Stimulated activated CD8-positive, alpha-beta memory T cell treated with anti-CD3 and anti-CD28 coated beads, Interleukin-15, amount 100 ng/mL, for 48 hours (primary cell): ENCODE measurements around the gene IL1RL2.

Experiments
- DNase-seq, 2 donors: peaks; one replicate each; pipeline ENCODE4 v3.0.0-alpha.2; 2020; ENCODE audit warnings: low read depth in 2 of 2

The IL1RL2 gene

GRCh38 chr2:102186791-102187495 lies at the start of gene IL1RL2:
Gene IL1RL2, plus strand, starts transcription at chr2:102187023. Its CDS starts 845 bp downstream, at chr2:102187868.
- no peak for DNase-seq

- peak in 1 of 2 donors; percentile 32 for DNase-seq
Observed at GRCh38 chr2:102137138-102137537, 49.7 kb upstream of the IL1RL2 start.

- no peak for DNase-seq
Observed at GRCh38 chr2:102138331-102138730, 48.5 kb upstream of the IL1RL2 start.

- no peak for DNase-seq
Observed at GRCh38 chr2:102139851-102140250, 47.0 kb upstream of the IL1RL2 start.

GRCh38 chr2:102140377-102140776 lies 46.4 kb upstream of the IL1RL2 start:
- DNase-seq, result no peak

- DNase-seq, result no peak
Observed at GRCh38 chr2:102141011-102141943, 45.5 kb upstream of the IL1RL2 start.

- DNase-seq, result no peak
Observed at GRCh38 chr2:102141970-102142828, 44.6 kb upstream of the IL1RL2 start, which contains the start of gene IL1R1. Gene IL1R1, plus strand, starts transcription at chr2:102142746. Its CDS starts 14,979 bp downstream, at chr2:102157725.

- no peak for DNase-seq
Observed at GRCh38 chr2:102142829-102143449, 43.9 kb upstream of the IL1RL2 start.

GRCh38 chr2:102143450-102143985 lies 43.3 kb upstream of the IL1RL2 start:
- no peak for DNase-seq

- no peak for DNase-seq
Observed at GRCh38 chr2:102144128-102144527, 42.7 kb upstream of the IL1RL2 start.

- no peak for DNase-seq
Observed at GRCh38 chr2:102145107-102145506, 41.7 kb upstream of the IL1RL2 start.

GRCh38 chr2:102145934-102146333 lies 40.9 kb upstream of the IL1RL2 start:
- DNase-seq, result no peak

GRCh38 chr2:102147935-102148334 lies 38.9 kb upstream of the IL1RL2 start:
- peak; percentile 46 to 62 for DNase-seq

GRCh38 chr2:102149243-102149642 lies 37.6 kb upstream of the IL1RL2 start:
- DNase-seq, result no peak

- no peak for DNase-seq
Observed at GRCh38 chr2:102149644-102150455, 37.0 kb upstream of the IL1RL2 start.

- no peak for DNase-seq
Observed at GRCh38 chr2:102154364-102154763, 32.5 kb upstream of the IL1RL2 start.

- DNase-seq, result no peak
Observed at GRCh38 chr2:102154946-102155702, 31.7 kb upstream of the IL1RL2 start.

- DNase-seq, result no peak
Observed at GRCh38 chr2:102155703-102156515, 30.9 kb upstream of the IL1RL2 start.
